ENCODE results near the gene HDGF.

Gene HDGF

DNA sequence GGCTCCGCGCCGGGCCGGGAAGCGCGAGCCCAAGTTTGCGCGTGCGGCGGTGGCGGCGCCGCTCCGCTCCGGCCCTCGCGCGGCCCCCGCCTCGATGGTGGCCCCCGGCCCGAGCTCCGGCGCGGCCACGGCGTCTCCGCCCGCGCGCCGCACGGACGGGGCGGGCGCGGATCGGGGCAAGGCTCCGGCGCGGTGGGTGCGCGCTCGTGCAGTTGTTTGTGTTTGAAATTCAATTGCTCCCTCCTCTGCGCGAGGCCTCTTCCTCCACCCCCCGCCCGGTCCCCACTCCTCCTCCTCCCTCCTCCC is at the start of gene HDGF:
TSS of gene HDGF (minus strand) at position 225 of the 306 bp plus-strand sequence. CDS start 246 bp downstream, outside the sequence.
- DNase-seq (ENCODE audit: low read depth), result no peak

DNA sequence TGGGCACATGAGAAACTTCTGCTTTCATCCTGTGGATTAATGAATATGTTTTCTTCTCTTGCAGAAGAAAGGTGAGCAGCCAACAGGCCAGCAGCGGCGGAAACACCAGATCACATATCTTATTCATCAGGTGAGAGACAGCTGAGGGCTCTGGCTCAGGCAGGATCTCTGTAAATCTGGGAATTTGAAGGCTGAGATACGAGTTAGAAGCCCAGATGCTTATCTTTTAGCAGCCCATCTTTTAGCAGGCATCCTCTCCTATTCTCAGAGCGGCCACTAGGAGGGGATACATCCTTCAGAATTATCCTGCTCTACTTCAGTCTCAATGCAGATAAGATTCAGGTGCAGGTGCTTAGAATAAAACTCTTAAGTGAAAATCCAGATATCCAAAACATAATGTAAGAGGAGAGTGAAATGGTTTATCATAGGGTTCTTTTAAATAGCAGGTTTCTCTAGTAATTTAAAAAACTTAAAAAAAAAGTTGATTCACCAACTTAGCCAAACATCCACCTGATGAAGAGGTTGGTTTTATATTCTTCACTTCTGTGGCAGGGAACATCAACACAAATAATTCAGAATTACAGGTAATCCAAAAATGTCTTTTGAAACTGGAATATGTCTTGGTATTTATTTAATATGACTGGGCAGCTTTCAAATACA is 45.9 kb upstream of the HDGF start:
- DNase-seq (ENCODE audit: low read depth), result no peak

DNA sequence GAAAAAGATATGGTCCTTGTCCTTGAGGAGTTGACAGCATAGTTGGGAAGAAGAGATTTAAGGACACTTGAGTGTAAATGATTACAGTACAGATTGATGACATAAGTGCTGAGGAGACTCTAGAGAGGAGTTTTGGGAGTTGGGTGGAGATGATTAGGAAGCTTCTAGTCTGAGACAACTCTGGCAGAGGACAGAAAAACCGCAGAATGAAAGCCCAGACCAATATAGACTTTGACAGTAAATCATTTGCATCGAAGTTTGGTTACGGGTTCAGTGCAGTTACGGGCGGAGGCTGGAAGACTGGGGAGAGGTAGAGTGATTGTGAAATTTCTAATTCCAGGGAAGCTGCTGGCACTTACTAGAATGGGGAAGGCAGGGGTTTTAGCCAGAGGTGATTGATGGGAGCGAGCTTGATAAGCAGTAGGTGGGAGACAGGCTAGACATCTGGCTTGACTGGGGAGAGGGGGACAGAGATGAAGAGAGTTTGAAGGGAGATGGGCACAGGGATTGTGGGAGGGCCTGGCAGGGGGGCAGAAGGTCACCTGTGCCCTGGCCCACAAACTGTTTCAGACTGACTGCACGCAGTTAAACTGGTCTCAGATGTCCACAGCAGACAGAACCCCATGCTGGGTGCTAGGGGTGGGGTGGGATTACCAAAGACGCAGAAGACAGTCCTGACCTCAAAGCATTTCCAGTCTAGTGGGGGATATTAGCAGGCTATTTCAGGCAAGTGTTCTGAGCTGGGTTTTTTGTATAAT is 45.0 kb upstream of the HDGF start:
- DNase-seq (ENCODE audit: low read depth), result no peak

DNA sequence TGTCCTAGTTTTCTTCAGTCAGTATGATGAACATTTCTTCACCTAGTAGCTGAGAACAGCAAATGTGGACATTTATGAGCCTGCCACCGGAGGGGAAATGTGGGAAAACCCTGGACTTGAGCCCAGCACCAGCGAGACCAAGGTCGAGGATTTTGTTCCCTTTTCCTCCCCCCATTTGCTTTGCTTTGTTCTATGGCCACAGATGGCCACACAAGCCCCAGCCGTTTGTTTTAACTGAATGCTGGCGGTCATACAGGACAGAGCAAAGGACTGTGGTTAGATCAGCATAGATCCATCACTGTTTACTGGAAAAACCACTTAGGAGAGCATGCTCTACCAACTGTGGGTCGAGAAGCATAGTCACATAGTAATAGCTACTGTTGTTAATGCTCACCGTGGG is 44.3 kb upstream of the HDGF start:
- DNase-seq (ENCODE audit: low read depth), result no peak

DNA sequence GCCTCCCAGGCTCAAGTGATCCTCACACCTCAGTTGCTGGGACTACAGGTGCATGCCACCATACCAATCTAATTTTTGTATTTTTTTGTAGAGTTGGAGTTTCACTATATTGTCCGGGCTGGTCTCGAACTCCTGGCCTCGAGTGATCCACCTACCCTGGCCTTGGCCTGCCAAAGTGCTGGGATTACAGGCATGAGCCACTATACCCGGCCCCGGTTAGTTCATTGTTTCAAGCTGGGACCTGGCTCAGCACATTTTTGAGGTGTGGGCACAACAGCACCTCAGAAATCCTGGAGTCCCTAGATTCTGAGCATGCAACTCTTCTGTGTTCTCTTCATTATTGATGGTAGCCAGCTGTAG is 43.9 kb upstream of the HDGF start:
- DNase-seq (ENCODE audit: low read depth), result no peak

DNA sequence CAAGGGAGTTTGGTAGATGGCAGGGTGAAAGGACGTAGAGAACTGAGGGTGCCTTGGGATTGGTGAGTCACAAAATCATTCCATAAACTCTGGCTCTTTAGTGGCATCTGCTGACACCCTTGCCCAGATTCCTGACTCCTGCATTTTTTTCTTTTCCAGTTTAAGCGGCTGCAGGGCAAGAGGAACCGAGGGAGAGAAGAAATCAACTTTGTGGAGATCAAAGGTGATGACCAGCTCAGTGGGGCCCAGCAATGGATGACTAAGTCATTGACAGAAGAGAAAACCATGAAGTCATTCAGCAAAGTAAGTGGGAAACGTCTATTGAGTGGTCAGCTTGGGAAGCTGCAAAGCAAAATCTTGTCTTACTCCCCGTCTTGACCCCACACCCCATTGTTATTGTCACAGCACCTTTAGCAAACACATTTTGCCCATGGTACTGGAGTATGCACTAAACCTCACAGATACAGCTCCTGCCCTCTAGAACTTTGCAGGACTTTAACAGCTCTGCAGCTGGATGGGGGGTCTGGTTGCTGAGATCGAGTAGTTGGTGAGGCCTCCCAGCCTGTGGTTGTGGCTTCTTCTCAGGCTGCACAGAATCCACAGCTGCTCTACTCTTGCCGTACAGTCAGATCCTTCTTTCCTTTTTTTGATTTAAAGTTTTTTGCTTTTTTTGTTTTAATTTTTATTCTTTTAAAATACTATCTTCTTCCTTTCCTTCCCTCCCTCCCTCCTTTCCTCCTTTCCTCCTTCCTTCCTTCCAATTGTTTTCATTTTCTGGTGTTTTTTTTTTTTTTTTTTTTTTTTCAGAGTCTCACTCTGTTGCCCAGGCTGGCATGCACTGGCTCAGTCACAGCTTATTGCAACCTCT is 43.3 kb upstream of the HDGF start:
- DNase-seq (ENCODE audit: low read depth), result no peak

DNA sequence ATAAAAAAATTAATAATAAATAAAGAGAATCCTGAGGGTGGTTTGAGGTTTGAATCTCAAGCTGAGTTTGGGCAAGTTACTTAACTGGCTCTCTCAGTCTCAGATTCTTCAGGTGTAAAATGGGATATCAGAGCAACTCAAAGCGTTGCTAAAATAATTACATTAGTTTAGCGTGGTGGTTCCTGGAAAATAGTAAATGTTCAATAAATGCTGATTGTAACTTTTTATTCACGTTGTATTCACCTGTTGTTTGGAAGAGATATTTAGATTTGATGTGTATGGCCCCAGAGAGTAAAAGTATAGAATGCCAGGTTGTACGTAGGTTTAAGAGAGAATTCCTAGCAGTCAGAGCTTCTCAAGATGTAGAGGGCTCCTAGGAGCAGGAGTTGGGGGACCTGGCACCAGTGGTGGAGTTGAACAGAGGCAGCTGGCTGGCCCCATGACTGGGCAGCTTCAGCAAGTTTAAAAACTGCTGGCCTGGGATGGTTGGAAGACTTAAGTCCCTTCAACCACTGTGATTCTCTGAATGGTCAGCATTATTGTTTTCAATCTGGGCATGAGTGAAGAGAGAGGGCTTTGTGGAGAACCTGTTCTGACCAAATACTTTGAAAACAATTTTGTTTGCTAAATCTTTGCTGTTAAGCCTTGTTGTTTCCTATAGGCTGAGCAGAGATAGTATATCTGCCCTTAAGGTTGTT is 38.3 kb upstream of the HDGF start:
- DNase-seq (ENCODE audit: low read depth), result no peak

DNA sequence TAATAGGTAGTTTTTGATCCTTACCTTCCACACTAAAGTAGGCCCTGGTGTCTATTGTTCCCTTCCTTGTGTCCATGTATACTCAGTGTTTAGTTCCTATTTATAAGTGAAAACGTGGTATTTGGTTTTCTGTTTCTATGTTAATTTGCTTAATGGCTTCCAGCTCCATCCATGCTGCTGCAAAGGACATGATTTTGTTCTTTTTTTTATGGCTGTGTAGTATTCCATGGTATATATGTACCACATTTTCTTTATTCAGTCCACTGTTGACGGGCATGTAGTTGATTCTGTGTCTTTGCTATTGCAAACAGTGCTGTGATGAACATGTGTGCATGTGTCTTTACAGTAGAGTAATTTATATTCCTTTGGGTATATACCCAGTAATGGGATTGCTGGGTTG is 36.7 kb upstream of the HDGF start:
- DNase-seq (ENCODE audit: low read depth), result no peak

DNA sequence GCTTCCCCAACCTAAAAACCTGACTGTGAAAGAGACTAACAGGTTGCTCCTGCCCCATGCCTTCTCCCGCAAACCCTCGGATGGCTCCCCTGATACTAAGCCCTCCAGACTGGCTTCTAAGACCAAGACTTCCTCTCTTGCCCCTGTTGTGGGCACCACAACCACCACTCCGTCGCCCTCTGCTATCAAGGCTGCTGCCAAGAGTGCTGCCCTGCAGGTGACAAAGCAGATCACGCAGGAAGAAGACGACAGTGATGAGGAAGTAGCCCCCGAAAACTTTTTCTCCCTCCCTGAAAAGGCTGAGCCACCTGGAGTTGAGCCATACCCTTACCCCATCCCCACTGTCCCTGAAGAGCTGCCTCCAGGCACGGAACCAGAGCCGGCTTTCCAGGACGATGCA is 35.2 kb upstream of the HDGF start:
- no peak for DNase-seq (ENCODE audit: low read depth)

DNA sequence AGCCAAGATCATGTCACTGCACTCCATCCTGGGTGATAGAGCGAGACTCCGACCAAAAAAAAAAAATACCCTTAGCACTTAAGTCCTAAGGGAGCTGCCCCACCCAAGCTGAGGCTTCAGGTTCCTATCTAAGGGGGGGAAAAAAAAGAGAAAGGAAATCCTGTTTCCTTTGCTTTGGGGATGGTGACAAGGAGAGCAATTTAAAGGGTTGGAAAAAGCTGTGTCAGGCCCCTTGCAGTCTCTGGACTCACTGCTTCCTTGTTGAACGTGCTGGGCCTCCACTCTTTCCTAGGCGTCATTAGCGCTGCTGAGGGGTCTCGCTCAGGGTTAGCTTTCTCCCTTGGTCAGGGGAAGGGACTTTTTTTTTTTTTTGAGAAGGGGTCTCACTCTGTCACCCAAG is 34.0 kb upstream of the HDGF start:
- DNase-seq (ENCODE audit: low read depth), result no peak

DNA sequence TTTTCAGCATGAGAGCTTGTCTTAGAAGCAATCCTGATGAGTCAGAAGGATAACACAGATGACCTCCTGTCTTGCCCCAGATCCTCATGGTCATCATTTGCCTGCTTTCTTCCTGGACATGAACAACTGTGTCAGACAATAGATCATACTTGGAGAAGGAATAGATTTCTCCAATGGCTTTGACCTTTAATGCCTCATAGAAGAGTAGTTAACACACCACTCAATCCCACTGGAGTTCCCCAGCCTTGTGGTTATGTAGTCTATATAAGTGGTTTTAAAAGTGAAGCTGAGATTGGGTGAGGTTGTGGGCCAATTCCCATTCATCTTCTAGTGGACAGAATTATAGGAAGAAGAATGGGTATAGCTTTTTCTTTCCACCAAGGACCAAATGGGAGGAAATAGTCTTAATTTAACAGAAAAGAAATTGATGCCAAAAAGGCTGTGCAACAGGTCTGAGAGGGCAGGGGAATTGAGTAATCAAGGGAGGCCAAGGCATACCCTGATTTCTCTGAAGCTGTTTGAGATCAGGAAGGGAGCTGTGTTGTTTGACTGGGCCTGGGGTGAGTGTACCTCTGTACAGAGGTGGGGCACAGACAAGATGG is 30.2 kb upstream of the HDGF start:
- DNase-seq (ENCODE audit: low read depth), result no peak

DNA sequence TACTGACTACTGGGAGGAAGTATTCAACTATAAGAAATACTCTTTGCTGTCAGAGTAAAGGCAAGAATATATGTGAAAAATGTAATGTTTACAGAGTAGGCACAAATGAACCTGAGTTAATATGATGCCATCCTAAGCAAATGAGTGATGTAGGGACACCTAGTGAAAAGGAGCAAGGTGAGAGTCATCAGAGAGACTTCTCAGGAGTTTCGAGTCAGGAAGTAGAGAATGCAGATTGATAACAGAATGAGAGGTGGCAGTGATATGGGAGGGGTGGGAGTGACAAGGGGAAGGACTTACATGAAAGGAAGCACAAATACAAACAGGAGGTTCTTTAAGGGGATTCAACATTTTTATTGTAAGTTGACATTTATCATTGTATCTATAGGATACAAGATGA is 26.1 kb upstream of the HDGF start:
- no peak for DNase-seq (ENCODE audit: low read depth)

DNA sequence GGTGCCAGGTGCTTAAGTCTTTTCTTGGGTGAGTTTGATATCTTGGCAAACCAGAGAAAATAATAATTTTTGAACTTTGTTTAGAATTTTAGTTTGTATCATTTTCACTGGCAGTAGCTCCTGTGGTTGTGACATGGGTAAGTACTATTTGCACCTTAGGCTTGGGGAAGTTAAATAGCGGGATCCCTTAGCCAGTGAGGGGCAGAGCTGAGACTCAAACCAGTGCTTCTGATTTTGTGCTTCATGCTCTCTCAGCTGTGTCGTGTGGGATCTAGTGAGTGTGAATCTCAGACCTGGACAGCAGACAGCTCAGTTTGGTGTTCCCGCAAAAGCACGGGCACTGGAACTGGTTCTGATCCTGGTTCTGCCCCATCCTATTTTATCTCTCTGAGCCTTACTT is 25.5 kb upstream of the HDGF start:
- DNase-seq (ENCODE audit: low read depth), result no peak

DNA sequence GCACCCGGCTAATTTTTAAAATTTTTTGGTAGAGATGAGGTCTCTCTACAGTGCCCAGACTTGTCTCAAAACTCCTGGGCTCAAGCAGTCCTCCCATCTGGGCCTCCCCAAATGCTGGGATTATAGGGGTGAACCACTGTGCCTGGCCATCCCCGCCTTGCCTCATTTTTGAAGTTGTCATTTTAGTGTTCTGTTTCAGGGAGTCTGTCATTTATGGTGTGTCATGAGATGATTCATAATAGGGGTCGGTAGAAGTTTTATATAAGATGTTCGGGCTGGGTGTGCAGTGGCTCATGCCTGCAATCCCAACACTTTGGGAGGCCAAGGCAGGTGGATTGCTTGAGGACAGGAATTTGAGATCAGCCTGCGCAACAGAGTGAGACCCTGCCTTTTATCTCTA is 24.3 kb upstream of the HDGF start:
- no peak for DNase-seq (ENCODE audit: low read depth)

DNA sequence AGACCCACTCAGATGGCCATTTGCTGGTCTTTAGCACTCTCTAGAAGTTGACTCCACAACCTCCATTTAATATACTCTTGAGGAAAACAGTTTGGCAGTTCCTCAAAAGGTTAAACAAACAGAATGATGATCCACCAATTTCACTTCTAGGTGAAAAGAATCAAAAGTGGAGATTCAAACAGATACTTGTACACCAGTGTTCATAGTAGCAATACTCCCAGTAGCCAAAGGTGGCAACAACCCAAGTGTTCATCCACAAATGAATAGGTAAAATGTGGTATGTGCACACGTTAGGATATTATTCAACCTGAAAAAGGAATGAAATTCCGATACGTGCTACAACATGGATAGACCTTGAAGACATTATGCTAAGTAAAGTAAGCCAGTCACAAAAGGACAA is 22.1 kb upstream of the HDGF start:
- DNase-seq (ENCODE audit: low read depth), result no peak

DNA sequence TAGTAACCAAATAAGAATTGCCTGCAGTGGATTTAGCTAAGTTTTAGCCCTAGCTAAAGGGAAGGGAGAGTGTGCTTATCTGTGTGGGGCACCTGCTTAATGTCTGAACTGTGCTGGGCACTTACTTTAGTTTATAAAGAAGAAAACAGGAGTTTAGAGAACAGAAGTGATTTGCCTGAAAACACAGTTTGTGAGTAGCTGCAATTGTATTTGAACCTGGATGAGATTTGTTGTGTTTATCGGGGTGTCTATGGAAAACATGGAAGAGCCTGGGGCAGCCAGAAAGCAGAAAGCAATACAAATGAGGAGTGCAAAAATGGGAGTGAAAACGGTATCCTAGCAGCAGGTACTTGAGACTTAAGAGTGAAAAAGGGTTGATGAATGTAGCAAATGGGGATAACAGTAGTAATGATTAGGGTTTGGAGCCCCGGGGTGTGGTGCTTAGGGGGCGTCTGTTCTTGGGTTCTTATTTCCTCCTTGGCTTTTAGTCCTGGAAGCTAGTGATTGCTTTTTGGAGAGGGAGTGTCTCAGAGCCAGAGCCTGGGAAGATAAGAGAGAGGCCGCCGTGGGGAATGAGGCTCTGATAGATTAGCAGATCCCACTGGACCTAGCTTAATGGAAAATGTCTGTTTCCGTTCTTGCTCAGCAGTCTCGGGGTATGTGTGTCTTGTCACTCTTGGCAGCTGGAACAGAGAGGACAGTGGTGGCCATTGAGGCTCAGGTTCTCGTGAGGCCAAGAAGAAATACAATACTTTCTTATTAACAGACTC is 21.4 kb upstream of the HDGF start:
- DNase-seq (ENCODE audit: low read depth), result no peak

DNA sequence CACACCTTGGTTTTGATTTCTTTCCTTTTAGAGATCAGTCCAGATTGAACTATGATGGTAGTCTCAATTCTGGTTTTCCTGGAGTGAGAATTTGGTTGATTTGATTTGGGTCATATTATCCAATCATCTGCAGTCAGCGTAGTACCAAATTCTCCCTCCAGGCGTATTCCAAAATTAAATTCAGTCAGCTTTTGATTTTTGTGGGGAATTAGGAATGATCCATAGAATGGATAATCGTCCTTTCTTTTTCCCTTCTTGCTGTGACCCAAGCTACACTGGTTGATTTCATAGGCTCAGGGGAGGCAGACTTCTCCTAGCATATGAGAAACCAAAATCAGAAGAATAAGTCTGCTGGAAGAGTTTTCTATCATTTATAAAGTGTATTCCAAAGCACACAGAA is 20.7 kb upstream of the HDGF start:
- DNase-seq (ENCODE audit: low read depth), result no peak

DNA sequence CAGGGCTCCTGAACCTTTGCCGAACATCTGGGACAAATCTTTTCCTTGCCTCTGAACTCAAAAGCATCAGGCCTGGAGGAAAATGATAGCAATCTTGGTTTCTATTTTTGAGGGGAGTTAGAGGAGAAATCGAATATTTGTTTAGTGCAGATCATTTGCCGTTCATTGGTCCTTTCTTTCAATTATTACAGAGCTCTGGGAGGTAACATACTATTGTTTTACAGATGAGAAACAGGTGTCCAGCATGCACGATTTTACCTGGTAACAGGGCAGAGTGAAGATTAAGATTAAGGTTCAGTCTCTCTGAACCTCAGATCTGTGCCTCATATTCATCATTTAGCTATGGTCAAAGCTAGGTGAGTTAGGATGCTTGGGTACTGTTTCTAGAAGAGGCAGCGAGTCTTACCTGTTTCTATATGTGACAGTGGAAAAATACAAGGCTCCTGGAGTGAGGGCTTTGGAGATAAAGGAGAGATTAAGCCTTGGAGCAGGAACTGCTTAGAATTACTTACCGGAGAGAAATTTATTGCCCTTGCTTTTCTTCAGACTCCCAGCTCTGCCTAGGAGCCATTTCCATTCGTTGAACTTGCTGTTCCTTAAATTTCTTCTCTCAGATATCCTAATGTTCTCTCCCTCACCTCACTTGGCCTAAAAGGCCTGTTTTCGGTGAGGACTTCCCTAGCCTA is 17.3 kb upstream of the HDGF start:
- no peak for DNase-seq (ENCODE audit: low read depth)

DNA sequence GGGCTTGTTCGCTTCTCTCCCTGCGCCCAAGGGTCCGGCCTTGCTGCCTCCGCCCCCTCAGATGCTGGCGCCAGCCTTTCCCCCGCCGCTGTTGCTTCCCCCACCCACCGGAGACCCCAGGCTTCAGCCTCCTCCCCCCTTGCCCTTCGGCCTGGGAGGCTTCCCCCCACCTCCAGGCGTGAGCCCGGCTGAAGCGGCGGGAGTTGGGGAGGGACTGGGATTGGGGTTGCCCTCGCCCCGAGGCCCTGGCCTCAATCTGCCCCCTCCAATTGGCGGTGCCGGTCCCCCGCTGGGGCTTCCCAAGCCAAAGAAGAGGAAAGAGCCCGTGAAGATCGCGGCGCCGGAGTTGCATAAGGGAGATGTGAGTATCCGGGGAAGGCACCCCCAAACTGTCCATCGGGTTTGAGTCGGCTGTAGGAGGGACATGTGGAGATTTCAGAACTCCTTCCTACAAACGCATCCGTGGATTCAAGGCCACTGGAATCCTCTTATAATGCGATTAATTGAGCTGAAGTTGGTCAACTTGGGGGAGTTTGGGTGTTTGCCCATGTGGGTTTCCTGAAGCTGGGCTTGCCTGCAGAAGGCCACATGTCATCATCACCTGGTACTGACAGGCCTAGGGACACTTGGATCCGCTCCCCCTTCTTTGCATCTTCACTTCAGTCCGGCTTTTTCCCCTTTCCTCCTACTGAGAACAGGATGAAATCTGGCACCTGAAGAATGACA is 16.6 kb upstream of the HDGF start:
- no peak for DNase-seq (ENCODE audit: low read depth)
